HCT116 (cell line): Measurements from ENCODE around the gene OASL. TPM values are rescaled to one million over a fixed set of nuclear protein-coding genes. Genes with fewer than 3 reads are reported as not detected.

Experiments
- ATAC-seq: fragments of 200-7000 bp; cut with Tn5 transposase; 2 replicates; pipeline ENCODE4 v1.9.1; 2020; ENCODE audit warnings: mild to moderate bottlenecking, moderate library complexity
- BruUV-seq: library from RNA; stranded (reverse); fragments of 400-500 nt; replicated peaks from 2 replicates; lab custom pipeline; 2021; lab: Mats Ljungman, UMichigan
- CTCF ChIA-PET: fragments of 300-600 bp; sonication (Branson Sonifier 250); formaldehyde crosslinking; loops from one replicate; lab custom pipeline; 2021; ENCODE audit warnings: antibody characterized with exemption; lab: Charles Lee
- POLR2A ChIA-PET: fragments of 300-600, 350-600 bp; sonication (Branson Sonifier 250); formaldehyde crosslinking; loops from one replicate; lab custom pipeline; 2021; ENCODE audit warnings: antibody characterized with exemption; lab: Charles Lee
- RAD21 ChIA-PET, 2 experiments: fragments of 300-600 bp; sonication (Branson Sonifier 250); formaldehyde crosslinking; loops; one replicate each; lab custom pipeline; 2023; ENCODE audit warnings: low total read pairs in 2 of 2; ENCODE audit not compliant: uncharacterized antibody in 2 of 2, unreplicated experiment in 2 of 2, low non-redundant PET in 1 of 2; lab: Charles Lee
- DNase-seq: peaks from one replicate; pipeline ENCODE4 v3.0.0-alpha.2; 2010; ENCODE audit warnings: low read depth, low spot score
- H2AFZ ChIP-seq: fragments of 200-600 bp; shearing (Covaris generic), sonication (generic); 2 replicates; pipeline ENCODE4 v1.6.1; 2017; ENCODE audit warnings: low read depth, mixed run types, mixed read lengths, antibody characterized with exemption, low read length; ENCODE audit not compliant: poor library complexity, severe bottlenecking
- H3K27ac ChIP-seq: 2 replicates; pipeline ENCODE4 v1.5.1; 2012; ENCODE audit warnings: low read depth, low read length
- H3K27me3 ChIP-seq: fragments of 200-600 bp; sonication (generic); 2 replicates; pipeline ENCODE4 v1.6.1; 2016; ENCODE audit warnings: mixed run types, low read length, mixed read lengths; ENCODE audit not compliant: insufficient read depth
- H3K36me3 ChIP-seq, 2 experiments: fragments of 200-500 bp in 1 of 2; fragments of 200-600 bp in 1 of 2; sonication (Bioruptor generic) in 1 of 2; sonication (generic) in 1 of 2; 2 replicates each; pipeline versions ENCODE4 v1.5.1 to v1.6.1; 2014 to 2016; ENCODE audit warnings: low read length in 2 of 2, inconsistent platforms in 1 of 2, mixed read lengths in 1 of 2, mixed run types in 1 of 2; ENCODE audit not compliant: insufficient read depth in 2 of 2, control insufficient read depth in 1 of 2
- H3K4me1 ChIP-seq, 2 experiments: fragments of 200-600 bp in 1 of 2; sonication (generic) in 1 of 2; 2 replicates each; pipeline versions ENCODE4 v1.5.1 to v1.6.1; 2012 to 2017; ENCODE audit warnings: low read length in 2 of 2, inconsistent platforms in 1 of 2, mild to moderate bottlenecking in 1 of 2, mixed read lengths in 1 of 2, mixed run types in 1 of 2, moderate library complexity in 1 of 2; ENCODE audit not compliant: insufficient read depth in 2 of 2, control insufficient read depth in 1 of 2
- H3K4me2 ChIP-seq: fragments of 200-600 bp; sonication (generic); 2 replicates; pipeline ENCODE4 v1.6.1; 2017; ENCODE audit warnings: mixed run types, low read length, mixed read lengths
- H3K4me3 ChIP-seq, 2 experiments: fragments of 200-600 bp in 1 of 2; sonication (generic) in 1 of 2; replicated peaks in 1 of 2; 2 replicates each; pipeline ENCODE4 v1.5.1; 2011 to 2016; ENCODE audit warnings: low read length in 2 of 2, control low read depth in 1 of 2, low read depth in 1 of 2, mild to moderate bottlenecking in 1 of 2, mixed read lengths in 1 of 2, mixed run types in 1 of 2
- H3K79me2 ChIP-seq: fragments of 200-600 bp; sonication (generic); 2 replicates; pipeline ENCODE4 v1.6.1; 2017; ENCODE audit warnings: mild to moderate bottlenecking, mixed run types, low read length, moderate library complexity, mixed read lengths; ENCODE audit not compliant: insufficient read depth
- H3K9ac ChIP-seq: fragments of 200-600 bp; sonication (generic); 2 replicates; pipeline ENCODE4 v1.6.1; 2016; ENCODE audit warnings: low read length, mixed read lengths
- H3K9me2 ChIP-seq: fragments of 200-600 bp; sonication (generic), shearing (Covaris generic); 2 replicates; pipeline ENCODE4 v1.6.1; 2017; ENCODE audit warnings: mixed run types, mild to moderate bottlenecking, moderate library complexity; ENCODE audit not compliant: insufficient read depth
- H3K9me3 ChIP-seq, 2 experiments: fragments of 200-500 bp in 1 of 2; fragments of 200-600 bp in 1 of 2; sonication (Bioruptor generic) in 1 of 2; sonication (generic) in 1 of 2; 2 replicates each; pipeline ENCODE4 v1.6.1; 2014 to 2017; ENCODE audit warnings: low read length in 2 of 2, mixed read lengths in 2 of 2, inconsistent platforms in 1 of 2, low read depth in 1 of 2, mild to moderate bottlenecking in 1 of 2, mixed run types in 1 of 2, moderate library complexity in 1 of 2; ENCODE audit not compliant: control insufficient read depth in 1 of 2, insufficient read depth in 1 of 2
- H4K20me1 ChIP-seq: fragments of 200-600 bp; sonication (generic), shearing (Covaris generic); 2 replicates; pipeline ENCODE4 v1.6.1; 2017; ENCODE audit warnings: mixed run types, mild to moderate bottlenecking, moderate library complexity; ENCODE audit not compliant: insufficient read depth
- CBX3 ChIP-seq: IDR thresholded peaks from 2 replicates; pipeline ENCODE4 v1.6.1; 2012; ENCODE audit warnings: low read depth
- CEBPB ChIP-seq: IDR thresholded peaks from 2 replicates; pipeline ENCODE4 v1.6.1; 2012; ENCODE audit warnings: low read depth
- EGR1 ChIP-seq: IDR thresholded peaks from 2 replicates; pipeline ENCODE4 v1.6.1; 2012; ENCODE audit warnings: low read depth
- ELF1 ChIP-seq: IDR thresholded peaks from 2 replicates; pipeline ENCODE4 v1.6.1; 2012; ENCODE audit warnings: low read depth, borderline replicate concordance
- EZH2 ChIP-seq: fragments of 200-600 bp; sonication (generic); IDR thresholded peaks from 2 replicates; pipeline ENCODE4 v1.6.1; 2017; ENCODE audit warnings: antibody characterized with exemption, mixed run types
- EZH2phosphoT487 ChIP-seq: fragments of 200-600 bp; IDR thresholded peaks from 2 replicates; pipeline ENCODE4 v1.6.1; 2018; ENCODE audit warnings: antibody characterized with exemption, borderline replicate concordance
- JUND ChIP-seq: IDR thresholded peaks from 2 replicates; pipeline ENCODE4 v1.6.1; 2012
- POLR2AphosphoS5 ChIP-seq: IDR thresholded peaks from 2 replicates; pipeline ENCODE4 v1.6.1; 2011; ENCODE audit warnings: mild to moderate bottlenecking, low read depth, low read length, moderate library complexity
- RAD21 ChIP-seq: IDR thresholded peaks from 2 replicates; pipeline ENCODE4 v1.6.1; 2012; ENCODE audit warnings: low read depth, mild to moderate bottlenecking
- SIN3A ChIP-seq: IDR thresholded peaks from 2 replicates; pipeline ENCODE4 v1.6.1; 2012; ENCODE audit warnings: low read depth
- SP1 ChIP-seq: IDR thresholded peaks from 2 replicates; pipeline ENCODE4 v1.6.1; 2012; ENCODE audit warnings: low read depth
- SRF ChIP-seq: IDR thresholded peaks from 2 replicates; pipeline ENCODE4 v1.6.1; 2012; ENCODE audit warnings: low read depth
- YY1 ChIP-seq: IDR thresholded peaks from 2 replicates; pipeline ENCODE4 v1.6.1; 2011; ENCODE audit warnings: low read length, low read depth, moderate library complexity, mild to moderate bottlenecking; ENCODE audit not compliant: insufficient replicate concordance; ENCODE audit errors: extremely low read depth
- ZFX ChIP-seq: fragments of 450-650 bp; IDR thresholded peaks from 2 replicates; pipeline ENCODE4 v1.6.1; 2017
- intact Hi-C: fragments of 100-400 bp; cut with micrococcal nuclease; formaldehyde crosslinking; loops from 2 replicates; pipeline ENCODE4 v1.10.0; 2022
- total RNA-seq: library from RNA; stranded (reverse); gene quantifications from one replicate; pipeline ENCODE4 v1.2.1, GENCODE V29; 2021; ENCODE audit not compliant: unreplicated experiment
- TF ChIP-seq, protein P1 (sequence below): IDR thresholded peaks from 2 replicates; pipeline ENCODE4 v1.6.1; 2012; ENCODE audit warnings: low read depth
- TF ChIP-seq, protein P2 (sequence below): IDR thresholded peaks from 2 replicates; pipeline ENCODE4 v1.6.1; 2011; ENCODE audit warnings: mild to moderate bottlenecking, low read length, moderate library complexity; ENCODE audit not compliant: insufficient replicate concordance; ENCODE audit errors: extremely low read depth

OASL gene
- total RNA-seq, 1 experiment from 2014 or later: 4.1 TPM

DNA sequence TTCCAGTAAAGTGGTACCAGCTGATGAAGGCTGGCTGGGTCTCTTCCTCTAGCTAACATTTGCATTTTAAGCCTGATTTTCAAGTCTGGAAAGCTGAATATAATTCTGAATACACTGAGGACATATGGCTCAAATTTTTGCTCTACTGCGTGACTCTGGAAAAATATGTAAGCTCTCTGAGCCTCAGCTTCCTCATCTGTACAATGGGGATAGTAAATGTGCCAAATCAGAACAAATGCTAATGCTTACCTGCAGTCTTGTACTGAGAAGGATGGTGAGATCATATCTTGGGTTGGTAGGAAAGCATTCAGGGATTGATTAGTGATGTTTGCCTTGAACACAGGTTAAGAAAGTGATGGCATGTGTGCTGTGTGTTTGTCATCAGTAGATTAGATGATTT, 46.1 kb downstream of the OASL start (continued):
- TF ChIP-seq, protein P1, sequence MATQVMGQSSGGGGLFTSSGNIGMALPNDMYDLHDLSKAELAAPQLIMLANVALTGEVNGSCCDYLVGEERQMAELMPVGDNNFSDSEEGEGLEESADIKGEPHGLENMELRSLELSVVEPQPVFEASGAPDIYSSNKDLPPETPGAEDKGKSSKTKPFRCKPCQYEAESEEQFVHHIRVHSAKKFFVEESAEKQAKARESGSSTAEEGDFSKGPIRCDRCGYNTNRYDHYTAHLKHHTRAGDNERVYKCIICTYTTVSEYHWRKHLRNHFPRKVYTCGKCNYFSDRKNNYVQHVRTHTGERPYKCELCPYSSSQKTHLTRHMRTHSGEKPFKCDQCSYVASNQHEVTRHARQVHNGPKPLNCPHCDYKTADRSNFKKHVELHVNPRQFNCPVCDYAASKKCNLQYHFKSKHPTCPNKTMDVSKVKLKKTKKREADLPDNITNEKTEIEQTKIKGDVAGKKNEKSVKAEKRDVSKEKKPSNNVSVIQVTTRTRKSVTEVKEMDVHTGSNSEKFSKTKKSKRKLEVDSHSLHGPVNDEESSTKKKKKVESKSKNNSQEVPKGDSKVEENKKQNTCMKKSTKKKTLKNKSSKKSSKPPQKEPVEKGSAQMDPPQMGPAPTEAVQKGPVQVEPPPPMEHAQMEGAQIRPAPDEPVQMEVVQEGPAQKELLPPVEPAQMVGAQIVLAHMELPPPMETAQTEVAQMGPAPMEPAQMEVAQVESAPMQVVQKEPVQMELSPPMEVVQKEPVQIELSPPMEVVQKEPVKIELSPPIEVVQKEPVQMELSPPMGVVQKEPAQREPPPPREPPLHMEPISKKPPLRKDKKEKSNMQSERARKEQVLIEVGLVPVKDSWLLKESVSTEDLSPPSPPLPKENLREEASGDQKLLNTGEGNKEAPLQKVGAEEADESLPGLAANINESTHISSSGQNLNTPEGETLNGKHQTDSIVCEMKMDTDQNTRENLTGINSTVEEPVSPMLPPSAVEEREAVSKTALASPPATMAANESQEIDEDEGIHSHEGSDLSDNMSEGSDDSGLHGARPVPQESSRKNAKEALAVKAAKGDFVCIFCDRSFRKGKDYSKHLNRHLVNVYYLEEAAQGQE: no peak
- TF ChIP-seq EGR1 (no peak), CEBPB (no peak), YY1 (no peak), SP1 (no peak), JUND (no peak), EZH2 (no peak), EZH2phosphoT487 (no peak), ELF1 (no peak), ZFX (no peak)

DNA sequence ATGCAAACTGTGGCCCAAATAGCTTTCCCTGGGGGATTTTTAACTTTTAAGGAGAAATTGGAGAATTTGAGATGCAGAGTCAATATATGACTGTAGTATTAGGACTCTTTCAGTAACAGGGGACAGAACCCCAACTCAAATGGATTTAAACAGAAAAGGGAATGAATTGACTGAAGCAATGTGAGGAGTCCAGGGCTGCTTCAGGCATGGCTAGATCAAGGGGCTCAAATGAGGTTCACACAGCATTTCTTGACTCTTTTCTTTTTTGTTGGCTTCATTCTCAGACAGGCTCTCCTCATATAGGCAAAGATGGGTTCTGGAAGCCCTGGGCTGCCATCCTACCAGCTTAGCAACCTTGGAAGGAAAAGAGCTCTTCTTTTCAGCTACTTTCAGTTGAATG, 47.1 kb downstream of the OASL start:
- no peak overlapping the region for H3K27ac ChIP-seq
- no peaks in the 10 kb centered on the region for H3K4me1 ChIP-seq
- no peaks in the 10 kb centered on the region for H3K27me3 ChIP-seq
- intact Hi-C loops: no loop called here
- DNase-seq (no peak), ATAC-seq (no peak)
- no peaks in the 10 kb centered on the region for H3K36me3 ChIP-seq
- POLR2A ChIA-PET: no interaction called here
- CTCF ChIA-PET: interaction anchor here (0.9 to 1.4 kb wide), 2 partner anchors 18 to 20 kb away, joined by 3 to 4 read pairs; no protein-coding TSS in a partner anchor
- H3K9ac ChIP-seq: no peak overlapping the region
- H3K4me2 ChIP-seq: no peak overlapping the region
- TF ChIP-seq CBX3 (no peak), RAD21 (no peak), SIN3A (no peak), EZH2phosphoT487 (no peak), POLR2AphosphoS5 (no peak), CEBPB (no peak), EGR1 (no peak), ZFX (no peak), SRF (no peak)
- TF ChIP-seq, protein P1: no peak
- TF ChIP-seq, protein P2, sequence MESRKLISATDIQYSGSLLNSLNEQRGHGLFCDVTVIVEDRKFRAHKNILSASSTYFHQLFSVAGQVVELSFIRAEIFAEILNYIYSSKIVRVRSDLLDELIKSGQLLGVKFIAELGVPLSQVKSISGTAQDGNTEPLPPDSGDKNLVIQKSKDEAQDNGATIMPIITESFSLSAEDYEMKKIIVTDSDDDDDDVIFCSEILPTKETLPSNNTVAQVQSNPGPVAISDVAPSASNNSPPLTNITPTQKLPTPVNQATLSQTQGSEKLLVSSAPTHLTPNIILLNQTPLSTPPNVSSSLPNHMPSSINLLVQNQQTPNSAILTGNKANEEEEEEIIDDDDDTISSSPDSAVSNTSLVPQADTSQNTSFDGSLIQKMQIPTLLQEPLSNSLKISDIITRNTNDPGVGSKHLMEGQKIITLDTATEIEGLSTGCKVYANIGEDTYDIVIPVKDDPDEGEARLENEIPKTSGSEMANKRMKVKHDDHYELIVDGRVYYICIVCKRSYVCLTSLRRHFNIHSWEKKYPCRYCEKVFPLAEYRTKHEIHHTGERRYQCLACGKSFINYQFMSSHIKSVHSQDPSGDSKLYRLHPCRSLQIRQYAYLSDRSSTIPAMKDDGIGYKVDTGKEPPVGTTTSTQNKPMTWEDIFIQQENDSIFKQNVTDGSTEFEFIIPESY: no peak
- BruUV-seq: no TSS peak
- no peak overlapping the region for H3K4me3 ChIP-seq
- H3K79me2 ChIP-seq: no peaks in the 10 kb centered on the region
- RAD21 ChIA-PET: no interaction called here
- H3K9me2 ChIP-seq: no peaks in the 10 kb centered on the region
- H2AFZ ChIP-seq: no peak overlapping the region
- H3K9me3 ChIP-seq: no peaks in the 10 kb centered on the region
- H4K20me1 ChIP-seq: no peaks in the 10 kb centered on the region
